Uterus (tissue), 2 donors: ENCODE data around the gene SLC1A6.

Experiments
- POLR2A ChIP-seq, 2 donors: fragments of 450-650 bp; IDR thresholded peaks; one replicate each; pipeline ENCODE4 v1.6.1; 2016; ENCODE audit warnings: antibody characterized with exemption in 2 of 2, mild to moderate bottlenecking in 1 of 2, moderate library complexity in 1 of 2
- TF ChIP-seq, protein P1 (sequence below), 4 experiments: fragments of 200-600 bp in 2 of 4; fragments of 450-650 bp in 2 of 4; sonication (generic) in 2 of 4; IDR thresholded peaks; one replicate each; pipeline ENCODE4 v1.5.1; 2016 to 2019; ENCODE audit warnings: antibody characterized with exemption in 4 of 4, mild to moderate bottlenecking in 2 of 4, moderate library complexity in 1 of 4

DNA sequence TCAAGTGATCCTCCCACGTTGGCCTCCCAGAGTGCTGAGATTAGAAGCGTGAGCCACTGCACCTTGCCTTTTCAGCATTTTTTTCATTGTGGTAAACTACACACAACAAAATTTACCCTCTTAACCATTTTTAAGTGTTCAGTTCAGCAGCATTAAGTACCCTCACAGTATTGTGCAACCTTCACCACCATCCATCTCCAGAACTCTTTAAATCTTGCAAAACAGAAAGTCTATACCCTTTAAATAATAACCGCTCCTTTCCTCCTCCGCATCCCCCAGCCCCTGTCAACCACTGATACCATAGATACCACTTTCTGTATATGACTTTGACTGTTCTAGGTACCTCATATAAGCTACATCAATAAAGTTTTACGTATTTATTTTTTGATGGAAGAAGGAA lies 48.8 kb upstream of the SLC1A6 start:
- TF ChIP-seq, protein P1, sequence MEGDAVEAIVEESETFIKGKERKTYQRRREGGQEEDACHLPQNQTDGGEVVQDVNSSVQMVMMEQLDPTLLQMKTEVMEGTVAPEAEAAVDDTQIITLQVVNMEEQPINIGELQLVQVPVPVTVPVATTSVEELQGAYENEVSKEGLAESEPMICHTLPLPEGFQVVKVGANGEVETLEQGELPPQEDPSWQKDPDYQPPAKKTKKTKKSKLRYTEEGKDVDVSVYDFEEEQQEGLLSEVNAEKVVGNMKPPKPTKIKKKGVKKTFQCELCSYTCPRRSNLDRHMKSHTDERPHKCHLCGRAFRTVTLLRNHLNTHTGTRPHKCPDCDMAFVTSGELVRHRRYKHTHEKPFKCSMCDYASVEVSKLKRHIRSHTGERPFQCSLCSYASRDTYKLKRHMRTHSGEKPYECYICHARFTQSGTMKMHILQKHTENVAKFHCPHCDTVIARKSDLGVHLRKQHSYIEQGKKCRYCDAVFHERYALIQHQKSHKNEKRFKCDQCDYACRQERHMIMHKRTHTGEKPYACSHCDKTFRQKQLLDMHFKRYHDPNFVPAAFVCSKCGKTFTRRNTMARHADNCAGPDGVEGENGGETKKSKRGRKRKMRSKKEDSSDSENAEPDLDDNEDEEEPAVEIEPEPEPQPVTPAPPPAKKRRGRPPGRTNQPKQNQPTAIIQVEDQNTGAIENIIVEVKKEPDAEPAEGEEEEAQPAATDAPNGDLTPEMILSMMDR (IDR thresholded peaks at IDR 0.05), result no peak
- no peak for TF ChIP-seq POLR2A (IDR thresholded peaks at IDR 0.05)
